GM19455 (cell line): ENCODE results near the gene FDXR.

Experiments used
- ATAC-seq: cut with Tn5 transposase; IDR thresholded peaks from one replicate; pipeline ENCODE4 v1.9.1; 2021; ENCODE audit not compliant: unreplicated experiment

The FDXR gene

DNA sequence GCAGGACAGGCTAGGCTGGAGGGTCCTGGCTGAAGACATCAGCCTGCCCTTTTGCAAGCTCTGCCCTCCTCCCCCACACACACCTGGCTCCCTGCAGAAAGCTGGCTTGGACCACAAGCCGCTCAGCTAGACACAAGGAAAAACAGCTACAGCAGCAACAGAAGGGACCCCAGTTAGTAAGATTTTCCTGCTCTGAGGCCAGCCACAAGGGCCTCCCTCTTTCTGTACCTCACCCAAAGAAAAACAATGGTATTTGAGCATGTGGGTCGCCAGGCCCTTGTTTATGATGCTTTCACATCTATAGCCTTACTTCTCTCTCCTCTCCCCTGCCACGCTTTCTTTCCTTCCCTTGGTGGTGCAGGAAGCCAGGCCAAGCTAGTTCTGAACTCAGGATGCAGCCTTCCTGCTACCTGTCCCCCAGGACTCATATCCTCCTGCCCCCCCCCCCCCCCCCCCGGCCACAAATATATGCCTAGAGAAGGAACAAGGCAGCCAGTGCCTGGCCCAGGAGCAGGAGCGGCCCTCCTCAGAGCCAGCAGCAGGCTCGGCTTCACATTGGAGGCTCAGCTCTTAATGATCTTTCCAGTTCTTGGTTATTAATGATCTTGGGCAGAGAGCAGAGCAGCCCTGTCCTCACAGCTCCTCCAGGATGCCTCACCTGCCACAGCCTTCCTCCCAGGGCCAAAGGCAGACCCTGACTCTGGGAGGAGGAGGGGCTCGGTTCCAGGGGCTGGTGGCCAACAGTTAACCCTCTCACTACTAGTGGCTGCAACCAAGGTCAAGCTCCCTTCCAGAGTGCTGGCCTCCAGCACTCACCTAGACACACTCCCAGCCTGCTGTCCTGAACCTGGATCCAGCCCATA is 32.6 kb downstream of the FDXR start:
- no peak for ATAC-seq

GRCh38 chr17:74838274-74838673 is 34.5 kb downstream of the FDXR start:
- ATAC-seq: no peak

GRCh38 chr17:74836691-74837467 is 35.9 kb downstream of the FDXR start:
- no peak for ATAC-seq

GRCh38 chr17:74836191-74836590 is 36.6 kb downstream of the FDXR start:
- ATAC-seq: no peak

DNA sequence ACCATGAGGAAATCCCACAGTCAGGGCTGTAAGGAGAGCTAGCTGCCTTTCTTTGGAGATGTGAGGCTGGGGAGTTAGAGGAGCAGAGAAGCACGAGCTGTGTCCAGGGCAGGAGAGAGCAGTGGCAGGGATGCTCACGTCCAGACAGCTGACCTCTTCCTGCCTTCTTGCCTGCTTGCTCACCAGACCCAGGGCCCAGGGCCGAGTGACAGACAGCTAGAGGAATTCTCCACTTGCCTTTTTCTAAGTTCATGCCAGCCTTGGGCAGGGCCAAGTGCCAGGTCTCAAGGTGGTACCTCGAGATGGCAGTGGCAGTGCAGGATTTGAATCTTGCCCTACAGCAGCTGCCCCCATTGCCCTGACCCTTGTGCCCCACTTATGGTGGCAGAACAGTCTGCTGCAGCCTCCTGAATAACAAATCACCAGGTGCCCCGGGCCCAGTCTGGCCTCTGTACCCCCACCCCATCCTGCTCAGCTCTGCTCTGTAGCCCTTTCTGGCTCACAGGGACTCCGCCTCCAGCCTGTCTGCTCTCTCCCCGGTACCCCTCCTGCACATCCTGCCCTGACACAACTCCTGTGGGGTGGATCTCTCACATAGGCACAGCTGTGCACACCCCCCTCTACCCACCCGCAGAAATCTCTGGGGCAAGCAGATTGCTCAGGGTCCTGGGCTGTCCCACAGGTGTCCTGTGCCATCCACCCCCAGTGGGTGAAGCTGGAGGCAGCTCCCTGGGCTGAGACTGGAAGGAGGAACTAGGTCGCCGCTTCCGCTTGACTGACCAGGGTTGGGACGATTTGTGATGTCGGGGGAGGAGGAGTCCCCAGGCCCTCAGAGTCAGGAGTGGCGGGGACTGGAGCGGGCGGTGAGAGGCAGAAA is 39.1 kb downstream of the FDXR start:
- ATAC-seq: no peak

DNA sequence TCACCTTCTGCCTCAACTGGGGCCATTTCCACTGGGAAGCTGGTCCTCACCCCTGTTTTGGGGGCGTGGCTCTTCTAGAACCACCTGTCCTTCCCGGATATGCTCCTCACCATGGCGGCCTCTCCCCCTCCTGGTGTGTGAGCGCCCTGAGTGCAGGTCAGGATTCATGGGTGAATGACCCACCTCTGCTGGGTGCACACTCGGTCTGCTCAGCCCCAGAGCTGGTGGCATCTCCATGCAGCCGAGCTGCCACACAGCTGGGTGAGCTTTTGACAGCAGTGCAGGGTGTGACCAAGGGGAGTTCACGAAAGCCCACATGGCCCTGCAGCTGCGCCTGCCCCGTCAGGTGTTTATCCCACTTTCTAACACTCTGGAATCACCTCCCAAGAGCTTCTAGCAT is 40.4 kb downstream of the FDXR start:
- ATAC-seq: no peak

DNA sequence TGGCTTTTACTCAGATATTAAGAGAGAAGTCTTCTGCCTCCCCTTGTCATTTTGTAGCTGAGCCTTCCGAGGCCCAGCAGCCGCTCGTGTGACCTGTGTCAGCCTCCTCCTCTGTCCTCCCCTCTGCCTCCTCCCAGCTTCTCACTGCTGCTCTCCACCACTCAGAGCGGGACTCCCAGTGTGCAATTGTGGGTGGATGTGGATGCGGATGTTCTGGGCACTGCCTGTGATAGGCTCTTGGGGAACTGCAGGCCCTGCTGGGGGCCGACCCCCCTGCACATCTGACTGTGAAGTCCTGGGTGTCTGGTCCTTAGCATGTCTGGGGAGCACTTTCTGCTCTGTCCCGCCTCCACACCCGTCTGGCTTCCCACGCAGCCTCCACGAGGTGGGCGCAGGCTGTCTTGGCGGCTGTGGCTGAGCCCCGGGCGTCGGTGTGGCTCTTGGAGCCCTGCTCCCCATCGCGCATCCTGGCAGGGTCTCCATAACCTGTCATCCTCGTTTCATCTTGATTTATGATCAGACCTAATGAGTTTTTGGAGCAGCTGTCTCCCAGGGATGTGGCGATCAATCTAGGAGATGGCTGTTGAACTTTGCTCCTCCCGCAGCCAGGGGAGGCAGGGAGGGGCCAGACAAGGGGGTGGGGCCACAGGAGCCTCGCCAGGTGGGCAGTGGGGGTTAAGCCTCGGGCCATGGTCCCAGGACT is 41.2 kb downstream of the FDXR start:
- no peak for ATAC-seq

DNA sequence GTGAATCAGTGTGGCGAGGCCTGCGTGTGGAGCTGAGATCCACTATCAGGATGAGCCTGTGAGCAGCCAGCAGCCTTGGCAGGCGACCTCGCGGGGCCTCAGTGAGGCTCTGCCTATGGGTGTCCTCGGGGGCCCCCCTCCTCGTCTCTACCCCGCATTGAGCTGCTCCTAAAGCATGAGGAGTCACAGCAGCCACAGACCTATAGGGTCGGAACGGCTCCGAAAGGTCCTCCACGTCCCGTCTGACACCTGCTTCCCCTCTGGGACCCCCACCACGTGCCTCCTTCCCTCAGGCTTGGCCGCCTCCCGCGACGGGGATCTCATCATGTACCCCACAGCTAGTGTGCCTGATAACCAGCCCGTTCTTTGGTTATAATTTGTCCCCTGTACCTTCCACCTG is 41.9 kb downstream of the FDXR start:
- ATAC-seq: no peak

GRCh38 chr17:74827800-74828199 is 45.0 kb downstream of the FDXR start:
- no peak for ATAC-seq

DNA sequence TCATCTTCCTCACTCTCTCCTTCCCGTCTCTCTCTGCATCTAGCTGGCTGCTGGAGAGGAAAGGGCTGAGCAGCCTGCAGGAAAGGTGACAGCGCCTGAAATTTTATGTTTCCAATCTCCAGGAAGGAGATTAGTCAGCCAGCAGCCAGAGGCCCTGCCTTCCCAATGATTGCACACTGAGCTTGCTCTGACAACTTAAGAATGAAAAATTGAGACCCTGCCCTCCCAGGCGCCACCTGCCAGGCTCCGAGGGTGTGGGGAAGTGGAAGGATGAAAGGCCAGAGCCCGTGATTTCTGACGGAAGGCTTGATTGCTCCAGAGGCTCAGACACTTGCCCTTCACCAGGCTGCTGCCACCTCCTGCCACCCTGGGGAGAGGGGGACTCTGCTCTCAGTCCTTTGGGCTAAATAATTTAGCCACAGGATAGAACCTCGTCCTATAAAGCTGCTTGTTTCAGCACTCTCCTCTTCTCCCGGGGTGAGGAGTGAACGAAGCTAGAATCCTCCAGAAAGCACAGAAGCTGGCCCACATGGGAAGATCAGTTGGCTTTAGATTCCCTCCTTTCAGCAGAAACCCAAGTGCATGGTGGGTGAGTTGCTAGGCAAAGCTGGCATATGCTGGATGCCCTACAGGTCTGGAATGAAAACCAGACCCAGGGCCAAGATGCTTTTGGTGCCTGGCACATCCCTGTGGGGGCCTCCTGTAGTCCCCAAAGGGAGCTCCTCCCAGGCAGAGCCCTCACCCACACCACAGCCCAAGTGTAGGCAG is 46.7 kb downstream of the FDXR start:
- no peak for ATAC-seq

- ATAC-seq: no peak
Measured at GRCh38 chr17:74824961-74825627, 47.7 kb downstream of the FDXR start.

DNA sequence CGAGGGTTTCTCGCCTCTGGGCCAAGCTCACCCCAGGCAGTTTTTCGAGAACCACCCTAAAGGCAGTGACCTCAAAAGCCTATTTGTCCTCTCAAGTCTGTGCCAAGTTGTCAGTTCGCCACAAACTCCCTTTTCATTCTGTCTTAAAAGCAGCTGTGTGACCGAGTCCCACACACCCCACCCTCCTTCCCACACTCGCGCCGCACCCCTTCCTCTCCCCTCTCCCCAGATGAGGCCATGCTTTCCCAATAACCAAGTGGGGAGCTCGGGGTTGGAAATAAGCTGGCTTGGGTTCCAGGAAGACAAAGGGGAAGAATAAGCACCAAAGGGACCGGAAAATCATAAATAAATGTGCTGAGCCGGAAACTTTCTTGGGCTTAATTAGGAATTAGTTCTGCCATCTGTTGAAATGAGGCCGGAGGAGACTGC is 49.8 kb downstream of the FDXR start:
- ATAC-seq: no peak

DNA sequence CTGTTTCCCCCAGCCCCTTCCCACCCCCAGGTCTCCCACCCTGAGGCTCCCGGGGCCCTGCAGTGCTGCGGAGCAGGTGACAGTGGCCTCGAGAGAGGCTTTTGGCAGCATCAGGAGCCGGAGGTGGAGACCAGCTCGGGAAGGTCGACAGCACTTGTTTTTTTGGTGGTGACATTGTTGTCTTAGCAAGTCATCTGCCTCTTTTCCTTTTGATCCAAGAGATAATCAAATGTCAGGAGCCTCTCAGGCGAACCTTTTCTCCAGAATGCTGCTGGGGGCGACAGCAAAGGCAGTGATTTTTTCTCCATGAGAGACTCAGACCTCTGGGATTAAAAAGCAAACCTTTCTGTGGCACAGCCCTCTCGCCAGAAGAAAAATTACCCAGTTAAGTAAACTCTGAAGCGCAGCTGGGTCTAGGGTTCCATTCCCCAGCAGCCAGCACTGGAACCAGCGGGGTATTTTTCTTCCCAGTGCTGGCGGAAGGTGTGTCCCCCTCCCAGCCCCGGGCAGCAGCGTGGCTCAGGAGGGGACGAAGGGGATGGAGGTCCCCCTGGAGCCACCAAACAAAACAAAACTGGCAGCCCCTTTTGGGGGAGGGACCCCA is 50.4 kb downstream of the FDXR start:
- ATAC-seq: no peak

DNA sequence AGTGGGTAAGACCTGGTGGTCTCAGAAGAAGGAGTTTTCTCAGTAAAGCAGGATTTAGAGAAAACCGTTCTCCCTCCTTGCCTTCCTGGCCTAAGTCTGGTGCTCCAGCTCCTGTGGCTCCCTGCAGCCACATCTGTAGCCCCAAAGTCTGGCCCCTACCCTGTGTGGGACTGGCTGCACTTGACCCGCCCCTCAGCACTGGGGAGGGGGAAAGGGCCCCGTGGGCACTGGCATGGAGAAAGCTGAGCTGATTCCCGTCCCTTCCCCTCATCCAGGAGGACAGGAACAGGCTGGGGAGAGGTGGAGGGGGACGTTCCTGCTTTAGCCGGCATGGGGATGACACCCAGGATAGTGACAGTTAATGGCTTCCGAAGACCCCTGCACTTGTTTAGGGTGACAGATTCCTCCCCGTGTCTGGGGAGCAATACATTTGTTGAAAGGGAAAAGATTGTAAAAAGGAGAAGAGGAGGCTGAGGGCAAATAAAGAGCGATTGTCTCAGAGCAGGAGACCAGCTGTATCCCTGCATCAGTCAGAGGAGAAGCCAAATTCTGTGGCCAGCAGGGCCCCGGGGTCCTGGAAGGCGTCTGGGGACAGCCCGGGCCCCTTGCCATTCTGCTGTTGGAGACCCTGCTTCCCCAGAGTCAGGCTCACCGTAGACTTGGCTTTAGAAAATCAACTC is 51.0 kb downstream of the FDXR start:
- ATAC-seq: no peak

GRCh38 chr17:74819801-74820436 is 52.9 kb downstream of the FDXR start:
- ATAC-seq: no peak

GRCh38 chr17:74818291-74818938 is 54.4 kb downstream of the FDXR start:
- no peak for ATAC-seq

- no peak for ATAC-seq
Measured at GRCh38 chr17:74816905-74817620, 55.7 kb downstream of the FDXR start.
